PC-9 (cell line): ENCODE measurements around the gene MRPS10. TPM values are rescaled to one million over a fixed set of nuclear protein-coding genes. Genes with fewer than 3 reads are reported as not detected.

Experiments used
- BruUV-seq: library from RNA; stranded (reverse); fragments of 400-500 nt; replicated peaks from 2 replicates; lab custom pipeline; 2021; lab: Mats Ljungman, UMichigan
- CTCF ChIA-PET: fragments of 300-600 bp; sonication (Branson Sonifier 250); formaldehyde crosslinking; loops from one replicate; lab custom pipeline; 2022; ENCODE audit warnings: antibody characterized with exemption; lab: Charles Lee
- POLR2A ChIA-PET: fragments of 300-600 bp; sonication (Branson Sonifier 250); formaldehyde crosslinking; loops from one replicate; lab custom pipeline; 2022; ENCODE audit warnings: antibody characterized with exemption; ENCODE audit not compliant: unreplicated experiment; lab: Charles Lee
- DNase-seq, 2 experiments: peaks; one replicate each; pipeline versions ENCODE4 v3.0.0 to v3.0.0-alpha.2; 2015 to 2022; ENCODE audit warnings: mixed read lengths in 1 of 2
- H2AFZ ChIP-seq: fragments of 200-600 bp; sonication (generic); 2 replicates; pipeline ENCODE4 v1.8.1; 2017; ENCODE audit warnings: antibody characterized with exemption
- H3F3A ChIP-seq: fragments of 200-600 bp; sonication (generic); 2 replicates; pipeline ENCODE4 v1.8.1; 2017; ENCODE audit warnings: antibody characterized with exemption, mild to moderate bottlenecking, low read depth; ENCODE audit not compliant: insufficient read depth
- H3K27ac ChIP-seq: fragments of 200-600 bp; sonication (generic); 2 replicates; pipeline ENCODE4 v1.6.1; 2016; ENCODE audit warnings: mixed run types
- H3K27me3 ChIP-seq: fragments of 200-600 bp; sonication (generic); 2 replicates; pipeline ENCODE4 v1.6.1; 2016; ENCODE audit warnings: low read depth, mixed run types; ENCODE audit not compliant: insufficient read depth
- H3K36me3 ChIP-seq: fragments of 200-600 bp; sonication (generic); 2 replicates; pipeline ENCODE4 v1.6.1; 2016; ENCODE audit warnings: low read depth, mixed run types
- H3K4me1 ChIP-seq: fragments of 200-600 bp; sonication (generic); replicated peaks from 2 replicates; pipeline ENCODE4 v1.6.1; 2016; ENCODE audit warnings: mixed run types; ENCODE audit not compliant: insufficient read depth
- H3K4me2 ChIP-seq: fragments of 200-600 bp; sonication (generic); 2 replicates; pipeline ENCODE4 v1.6.1; 2017; ENCODE audit warnings: mixed run types
- H3K4me3 ChIP-seq: fragments of 200-600 bp; sonication (generic); 2 replicates; pipeline ENCODE4 v1.6.1; 2016; ENCODE audit warnings: mixed run types
- H3K79me2 ChIP-seq: fragments of 200-600 bp; sonication (generic); 2 replicates; pipeline ENCODE4 v1.6.1; 2017; ENCODE audit warnings: low read depth, mixed run types
- H3K9me2 ChIP-seq: fragments of 200-600 bp; sonication (generic); 2 replicates; pipeline ENCODE4 v1.8.1; 2017; ENCODE audit warnings: mild to moderate bottlenecking; ENCODE audit not compliant: insufficient read depth
- H3K9me3 ChIP-seq: fragments of 200-600 bp; sonication (generic); 2 replicates; pipeline ENCODE4 v1.8.1; 2016; ENCODE audit warnings: low read depth; ENCODE audit not compliant: insufficient read depth
- H4K20me1 ChIP-seq: fragments of 200-600 bp; sonication (generic); 2 replicates; pipeline ENCODE4 v1.8.1; 2017; ENCODE audit not compliant: insufficient read depth
- CTCF ChIP-seq: fragments of 200-600 bp; sonication (generic); conservative IDR thresholded peaks from 2 replicates; pipeline ENCODE4 v1.6.1; 2017; ENCODE audit warnings: mixed run types, antibody characterized with exemption, mild to moderate bottlenecking, moderate library complexity
- EZH2 ChIP-seq: fragments of 200-600 bp; sonication (generic); IDR thresholded peaks from 2 replicates; pipeline ENCODE4 v1.8.0; 2017; ENCODE audit warnings: antibody characterized with exemption, low read depth
- intact Hi-C: fragments of 100-400 bp; cut with micrococcal nuclease; formaldehyde crosslinking; loops from one replicate; pipeline ENCODE4 v1.10.0; 2022; ENCODE audit not compliant: unreplicated experiment
- total RNA-seq: library from RNA; stranded (reverse); gene quantifications from 2 replicates; pipeline ENCODE4 v1.2.3, GENCODE V29; 2021

Gene MRPS10
- total RNA-seq, 1 experiment from 2014 or later: 56.5 TPM

GRCh38 chr6:42243046-42243445 lies 25.4 kb upstream of the MRPS10 start:
- Histone ChIP-seq H3K36me3 (peaks cover 10% of the 10 kb centered on the region; the same call in 1 of the 2 replicates), H3K4me3 (no peak overlapping the region), H3K4me1 (peaks cover 24% of the 10 kb centered on the region), H3K79me2 (no peaks in the 10 kb centered on the region), H3K9me2 (no peaks in the 10 kb centered on the region), H3K4me2 (no peak overlapping the region), H2AFZ (no peak overlapping the region), H3K27me3 (no peaks in the 10 kb centered on the region), H3F3A (peaks cover 23% of the 10 kb centered on the region), H3K9me3 (no peaks in the 10 kb centered on the region), H3K27ac (no peak overlapping the region), H4K20me1 (no peaks in the 10 kb centered on the region)
- intact Hi-C loops: no loop called here
- DNase-seq: no peak
- BruUV-seq: no TSS peak
- POLR2A ChIA-PET: no interaction called here
- no peak for TF ChIP-seq EZH2
- no peak for TF ChIP-seq CTCF
- CTCF ChIA-PET: interaction anchor here (0.5 kb wide), 1 partner anchor 28 kb away, joined by 4 read pairs; no protein-coding TSS in a partner anchor

- H3K27ac ChIP-seq: no peak overlapping the region
- ChIA-PET CTCF (no interaction called here), POLR2A (no interaction called here)
- BruUV-seq: no TSS peak
- no peaks in the 10 kb centered on the region for H3K27me3 ChIP-seq
- H3K4me3 ChIP-seq: no peak overlapping the region
- intact Hi-C loops: no loop called here
- H3K79me2 ChIP-seq: no peaks in the 10 kb centered on the region
- H3K36me3 ChIP-seq: peaks cover 10% of the 10 kb centered on the region; the same call in 1 of the 2 replicates
- H3K9me2 ChIP-seq: no peaks in the 10 kb centered on the region
- H3K9me3 ChIP-seq: no peaks in the 10 kb centered on the region
- H4K20me1 ChIP-seq: no peaks in the 10 kb centered on the region
- H3K4me2 ChIP-seq: no peak overlapping the region
- H3K4me1 ChIP-seq: peaks cover 24% of the 10 kb centered on the region
- no peak for DNase-seq
- no peak overlapping the region for H2AFZ ChIP-seq
- H3F3A ChIP-seq: peaks cover 23% of the 10 kb centered on the region
- no peak for TF ChIP-seq EZH2
- TF ChIP-seq CTCF: no peak
These were observed 24.3 kb upstream of the MRPS10 start for GRCh38 chr6:42241915-42242314.

GRCh38 chr6:42239736-42240375 lies 22.2 kb upstream of the MRPS10 start:
- Histone ChIP-seq H4K20me1 (no peaks in the 10 kb centered on the region), H3K36me3 (peaks cover 7% of the 10 kb centered on the region; the same call in 1 of the 2 replicates), H3K9me3 (no peaks in the 10 kb centered on the region), H3K4me2 (peak overlapping the region; percentile 62), H3K27me3 (no peaks in the 10 kb centered on the region), H3K79me2 (no peaks in the 10 kb centered on the region), H3F3A (peaks cover 23% of the 10 kb centered on the region), H3K27ac (peak overlapping the region; percentile 77), H3K4me3 (no peak overlapping the region), H3K9me2 (no peaks in the 10 kb centered on the region), H2AFZ (no peak overlapping the region; the same call in 1 of the 2 replicates), H3K4me1 (peaks cover 24% of the 10 kb centered on the region)
- no TSS peak for BruUV-seq
- TF ChIP-seq CTCF (no peak), EZH2 (no peak)
- DNase-seq: peak; percentile 52 to 87
- intact Hi-C loops: no loop called here
- ChIA-PET POLR2A (interaction anchor here (0.5 to 0.8 kb wide), 7 partner anchors 13 to 222 kb away, joined by 3 to 14 read pairs (median 6); no protein-coding TSS in a partner anchor), CTCF (interaction anchor here (0.9 to 1.2 kb wide), 4 partner anchors 13 to 486 kb away, joined by 3 to 8 read pairs (median 4); no protein-coding TSS in a partner anchor)
